Activated naive CD4-positive, alpha-beta T cell treated with anti-CD3 and anti-CD28 coated beads, Interleukin-2, amount 50 U/mL, for 72 hours (primary cell): ENCODE data around the gene SLC12A5. TPM values are rescaled to one million over a fixed set of nuclear protein-coding genes. Genes with fewer than 3 reads are reported as not detected.

ENCODE experiments used
- ATAC-seq, 2 donors: fragments of 150-1000 bp; cut with Tn5 transposase; 2 replicates each; pipeline ENCODE4 v1.10.0; 2021; ENCODE audit warnings: mild to moderate bottlenecking in 2 of 2, moderate library complexity in 2 of 2
- DNase-seq, 2 donors: peaks; one replicate each; pipeline ENCODE4 v3.0.0; 2021 to 2022; ENCODE audit warnings: low spot score in 2 of 2
- H3K27ac Mint-ChIP-seq, 2 donors: one replicate each; pipeline ENCODE4 v1.8.0; 2022; ENCODE audit warnings: mild to moderate bottlenecking in 2 of 2, mixed read lengths in 2 of 2
- H3K36me3 Mint-ChIP-seq, 2 donors: one replicate each; pipeline ENCODE4 v1.8.0; 2022; ENCODE audit warnings: mixed read lengths in 2 of 2
- H3K9me3 Mint-ChIP-seq, 2 donors: one replicate each; pipeline ENCODE4 v1.8.0; 2022; ENCODE audit warnings: mixed read lengths in 2 of 2
- total RNA-seq, 2 donors: library from RNA; stranded (reverse); gene quantifications; one replicate each; pipeline ENCODE4 v1.2.3, GENCODE V29; 2022

Gene SLC12A5
- total RNA-seq, 2 donors from 2014 or later = 0.34 to 0.66 TPM

DNA sequence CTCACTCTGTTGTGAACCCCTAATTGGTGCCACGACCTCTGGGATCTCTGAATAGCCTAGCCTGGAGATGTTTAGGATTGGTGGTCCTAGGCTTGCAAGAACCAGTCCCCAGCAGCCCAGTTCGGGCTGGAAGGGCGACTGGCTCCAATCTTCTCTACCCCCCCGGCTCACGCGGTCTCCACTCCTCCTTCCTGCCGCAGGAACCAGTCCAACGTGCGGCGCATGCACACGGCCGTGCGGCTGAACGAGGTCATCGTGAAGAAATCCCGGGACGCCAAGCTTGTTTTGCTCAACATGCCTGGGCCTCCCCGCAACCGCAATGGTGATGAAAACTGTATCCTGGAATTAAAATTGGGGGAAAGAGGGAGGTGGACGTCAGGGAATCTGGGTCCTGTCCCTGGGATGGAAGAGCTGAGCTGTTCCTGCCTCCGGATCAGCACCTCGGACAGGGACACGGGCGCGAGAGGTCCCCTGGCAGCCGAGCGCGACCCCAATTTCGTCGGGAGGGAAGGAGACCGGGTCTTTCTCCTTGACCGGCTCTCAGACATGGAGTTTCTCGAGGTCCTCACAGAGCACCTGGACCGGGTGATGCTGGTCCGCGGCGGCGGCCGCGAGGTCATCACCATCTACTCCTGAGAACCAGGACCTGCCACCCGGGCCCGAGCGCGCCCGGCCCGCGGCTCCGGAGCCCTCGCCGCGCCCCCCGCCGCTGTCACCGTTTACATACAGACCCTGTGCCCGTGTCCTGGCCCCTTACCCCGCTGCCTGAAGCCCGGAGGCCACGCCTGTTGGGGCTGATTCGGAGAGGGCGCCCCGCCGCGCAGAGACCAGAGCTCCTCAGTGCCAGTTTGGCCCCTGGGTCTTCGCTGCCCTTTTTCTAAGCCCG is 28.2 kb downstream of the SLC12A5 start:
- H3K27ac Mint-ChIP-seq = no peak overlapping the region
- no peaks in the 10 kb centered on the region for H3K9me3 Mint-ChIP-seq
- no peak for DNase-seq
- peaks cover 24 to 27% of the 10 kb centered on the region in 2 donors for H3K36me3 Mint-ChIP-seq
- ATAC-seq = no peak

DNA sequence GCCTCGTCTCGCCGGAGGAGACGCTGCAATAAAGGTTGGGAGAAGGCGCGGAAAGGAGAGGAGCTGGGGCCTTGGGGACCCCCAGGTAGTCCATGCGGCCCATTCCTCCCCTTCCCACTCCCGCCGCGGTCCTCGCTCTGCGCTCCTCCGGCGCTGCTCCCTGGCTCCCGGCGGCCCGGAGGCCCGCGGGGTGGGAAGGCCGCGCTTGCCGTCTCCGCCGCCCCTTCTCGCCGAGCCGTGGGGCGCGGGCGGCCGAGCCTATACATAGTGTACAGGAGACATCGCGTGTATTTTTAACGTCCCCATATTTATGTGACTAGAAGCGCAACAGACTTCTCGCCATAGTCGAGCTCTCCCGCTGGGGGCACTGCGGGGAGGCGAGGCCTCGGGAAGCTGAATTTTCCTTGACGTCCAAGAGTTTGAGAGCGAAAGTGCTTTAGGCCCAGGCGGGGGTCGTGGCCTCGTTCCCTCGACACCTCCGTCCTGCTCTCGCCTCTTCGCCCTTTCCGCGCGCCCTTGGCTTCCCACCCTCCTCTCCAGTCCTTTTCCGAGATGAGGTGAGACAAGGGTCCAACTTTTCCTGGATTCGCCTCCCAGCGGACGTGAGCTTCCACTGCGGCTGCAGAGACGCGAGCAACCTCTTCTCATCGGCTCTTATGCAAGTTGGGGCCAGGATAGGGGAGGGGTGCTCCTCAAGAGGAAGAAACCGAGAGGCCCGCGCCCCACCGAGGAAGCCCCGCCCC is 29.0 kb downstream of the SLC12A5 start:
- H3K36me3 Mint-ChIP-seq = peaks cover 32 to 34% of the 10 kb centered on the region in 2 donors

DNA sequence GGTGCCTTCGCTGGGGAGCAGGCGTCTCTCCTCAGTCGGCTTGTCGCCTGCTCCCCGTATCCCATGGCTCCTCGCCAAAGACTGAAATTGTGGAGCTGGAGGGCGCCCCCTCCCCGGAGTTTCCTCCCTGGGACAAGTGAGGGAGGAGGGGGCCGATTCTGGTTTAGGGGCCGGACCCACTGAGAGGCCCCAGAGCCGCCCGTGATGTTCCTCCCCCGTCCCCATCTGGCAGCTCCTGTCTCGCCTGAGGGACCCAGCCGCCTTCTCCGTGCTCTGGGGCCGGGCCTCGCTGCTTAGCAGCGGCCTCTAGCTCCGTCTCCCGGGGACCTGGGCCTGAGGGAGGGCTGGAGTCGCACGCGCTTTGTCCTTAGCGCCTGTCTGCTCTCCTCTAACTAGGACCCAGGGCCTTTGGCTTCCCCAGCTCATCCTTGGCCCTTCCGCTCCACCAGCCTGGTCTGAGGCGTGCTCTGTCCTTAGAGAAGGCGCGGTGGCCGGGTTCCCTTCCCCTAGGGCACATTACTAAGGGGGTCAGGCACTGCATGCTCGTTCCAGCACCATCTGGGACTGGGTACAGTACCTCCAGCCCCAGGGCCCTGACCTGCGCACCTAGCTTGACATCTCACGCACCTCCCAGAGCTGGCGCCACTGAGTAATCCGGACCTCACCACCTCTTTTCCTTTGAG is 29.7 kb downstream of the SLC12A5 start:
- H3K9me3 Mint-ChIP-seq = no peaks in the 10 kb centered on the region
- H3K27ac Mint-ChIP-seq = no peak overlapping the region
- DNase-seq (no peak), ATAC-seq (peak in 1 of 2 donors; percentile 24)
- H3K36me3 Mint-ChIP-seq = peaks cover 39% of the 10 kb centered on the region in 2 donors

More for the DNA sequence above, 29.0 kb downstream of the SLC12A5 start:
- Mint-ChIP-seq H3K9me3 (no peaks in the 10 kb centered on the region), H3K27ac (no peak overlapping the region)
- peak in 1 of 2 donors; percentile 38 for ATAC-seq
- DNase-seq = no peak

DNA sequence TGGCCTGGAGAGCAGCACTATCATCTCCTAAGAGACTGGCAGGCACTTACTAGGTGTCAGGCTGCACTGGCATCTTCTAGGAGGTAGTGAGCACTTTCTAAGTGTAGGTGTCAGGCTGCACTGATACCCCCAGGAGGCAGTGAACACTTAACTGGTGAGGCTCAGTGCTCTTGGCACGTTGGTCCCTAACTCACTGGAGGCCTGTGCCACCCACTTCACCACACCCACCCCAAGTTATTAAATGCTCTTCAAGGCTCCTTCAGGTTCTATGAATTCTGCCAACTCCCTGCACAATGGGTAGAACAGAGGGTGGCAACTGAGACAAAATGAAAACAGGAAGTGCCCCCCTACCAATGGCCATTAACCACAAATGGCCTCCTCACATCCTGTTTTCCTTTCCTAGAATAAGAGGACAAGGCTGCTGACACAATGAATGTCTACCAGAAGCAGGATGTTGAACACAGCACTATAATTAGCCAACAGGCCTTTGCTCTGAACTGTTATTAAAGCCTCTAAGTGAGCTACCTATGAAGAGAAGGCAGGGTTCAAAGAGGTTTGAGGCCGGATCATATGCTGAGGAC is 31.4 kb downstream of the SLC12A5 start:
- Mint-ChIP-seq H3K36me3 (peaks cover 55% of the 10 kb centered on the region in 2 donors), H3K27ac (no peak overlapping the region), H3K9me3 (no peaks in the 10 kb centered on the region)
- ATAC-seq (no peak), DNase-seq (no peak)

DNA sequence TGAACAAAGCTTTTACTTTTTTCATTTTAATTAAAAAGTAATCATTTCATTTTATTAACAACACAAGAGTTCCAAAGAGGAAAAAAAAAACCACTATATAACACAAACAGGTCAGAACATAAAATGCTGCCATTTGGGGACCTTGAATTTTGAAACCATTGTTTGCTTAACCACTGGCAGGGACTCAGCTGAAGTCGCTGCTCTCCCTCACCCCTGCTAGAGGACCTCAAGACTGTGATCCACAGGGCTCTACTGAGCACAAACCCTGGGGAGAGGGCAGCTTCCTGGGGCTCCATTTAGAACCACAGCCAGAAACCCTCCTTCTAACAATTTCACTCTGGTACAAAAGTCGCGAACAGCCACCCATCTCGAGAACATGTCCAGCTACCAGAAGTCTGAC is 32.0 kb downstream of the SLC12A5 start:
- Mint-ChIP-seq H3K27ac (peak overlapping the region in 1 of 2 donors; percentile 6), H3K36me3 (peaks cover 61% of the 10 kb centered on the region in 2 donors)
- ATAC-seq = no peak

DNA sequence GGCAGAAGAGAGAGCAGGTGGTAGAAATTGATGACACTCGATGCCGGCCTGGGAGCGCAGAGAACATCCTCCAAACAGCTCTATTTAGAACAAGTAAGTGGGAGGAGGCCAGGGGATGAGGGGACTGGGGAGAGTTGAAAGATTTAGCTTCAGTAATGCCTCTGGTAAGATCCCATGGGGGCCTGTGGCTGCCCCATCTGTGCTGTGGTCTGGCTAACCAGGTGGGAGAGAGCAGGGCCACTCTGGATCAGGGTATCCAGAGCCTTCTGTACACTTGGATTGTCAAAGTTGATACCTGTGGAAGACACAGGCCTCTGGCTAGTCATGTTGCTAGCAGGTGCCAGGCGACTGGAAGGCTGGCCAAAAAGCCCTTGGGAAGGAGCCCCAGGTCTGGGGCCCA is 33.1 kb downstream of the SLC12A5 start:
- ATAC-seq (no peak), DNase-seq (no peak)
- Mint-ChIP-seq H3K9me3 (no peaks in the 10 kb centered on the region), H3K36me3 (peaks cover 59 to 61% of the 10 kb centered on the region in 2 donors), H3K27ac (no peak overlapping the region)

More for the DNA sequence above, 32.0 kb downstream of the SLC12A5 start:
- H3K9me3 Mint-ChIP-seq = no peaks in the 10 kb centered on the region
- DNase-seq = no peak

DNA sequence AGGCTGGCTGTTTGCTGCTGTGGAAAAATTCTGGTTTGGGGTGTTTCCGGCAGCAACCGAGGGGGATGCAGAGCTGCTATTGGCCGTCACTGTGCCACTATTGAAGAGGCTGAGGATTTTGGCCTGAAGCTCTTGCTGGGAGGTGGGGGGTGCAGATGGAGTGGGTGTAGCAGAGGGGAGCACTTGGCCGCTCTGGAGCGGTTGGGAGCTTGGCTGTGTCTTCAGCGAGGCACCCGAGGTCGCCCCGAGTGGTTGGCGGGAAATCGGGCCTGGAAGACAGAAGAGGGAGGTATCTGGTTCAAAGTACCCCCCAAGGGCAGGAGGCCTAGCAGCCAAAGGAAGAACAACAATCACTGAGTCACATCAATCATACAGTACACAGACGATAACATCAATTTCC is 33.6 kb downstream of the SLC12A5 start:
- DNase-seq = no peak
- Mint-ChIP-seq H3K9me3 (no peaks in the 10 kb centered on the region), H3K27ac (peak overlapping the region in 1 of 2 donors; percentile 17), H3K36me3 (peaks cover 59 to 61% of the 10 kb centered on the region in 2 donors)
- ATAC-seq = no peak

DNA sequence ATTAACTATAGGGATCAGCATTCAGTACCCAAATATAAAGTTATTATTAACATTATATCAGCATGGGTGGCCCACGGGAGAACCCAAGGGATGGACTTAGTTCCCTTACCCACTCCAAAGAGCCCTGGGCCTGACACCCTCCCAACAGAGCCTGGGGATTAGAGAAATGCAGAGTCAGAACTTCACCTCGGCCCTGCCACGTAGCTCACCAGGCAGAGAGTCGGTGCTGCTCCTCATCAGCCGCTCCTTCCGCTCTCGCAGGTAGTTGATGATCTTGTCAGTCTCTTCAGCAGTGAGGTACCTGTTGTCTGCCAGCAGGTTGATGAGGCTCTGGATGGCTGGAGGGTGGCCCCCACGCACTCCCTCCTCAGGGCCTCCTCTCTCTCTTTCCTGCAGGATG is 34.1 kb downstream of the SLC12A5 start:
- peaks cover 59 to 61% of the 10 kb centered on the region in 2 donors for H3K36me3 Mint-ChIP-seq
- H3K27ac Mint-ChIP-seq = peak overlapping the region; percentile 31 to 66
- no peaks in the 10 kb centered on the region for H3K9me3 Mint-ChIP-seq
- ATAC-seq = no peak
- DNase-seq = no peak

DNA sequence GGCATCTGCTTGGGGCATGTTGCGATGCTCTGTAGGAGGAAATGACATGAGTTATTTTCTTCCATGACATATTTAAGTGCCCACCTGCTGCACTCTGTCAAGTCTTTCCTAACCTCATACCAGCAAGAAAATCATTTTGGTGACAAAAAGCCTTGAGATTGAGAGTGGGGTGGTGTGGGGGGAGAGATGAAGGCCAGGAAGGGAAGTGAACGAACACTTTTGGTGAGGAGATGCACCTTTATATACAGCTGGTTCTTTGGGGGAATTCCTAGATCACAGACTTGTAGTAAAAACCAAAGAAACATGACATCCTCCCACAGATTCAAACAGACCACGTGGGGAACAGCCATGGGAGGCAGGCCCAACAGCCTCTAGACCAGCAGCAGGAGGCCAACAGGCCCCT is 34.6 kb downstream of the SLC12A5 start:
- H3K27ac Mint-ChIP-seq = peak overlapping the region; percentile 31 to 66
- ATAC-seq (peak; percentile 60 to 75), DNase-seq (no peak)

DNA sequence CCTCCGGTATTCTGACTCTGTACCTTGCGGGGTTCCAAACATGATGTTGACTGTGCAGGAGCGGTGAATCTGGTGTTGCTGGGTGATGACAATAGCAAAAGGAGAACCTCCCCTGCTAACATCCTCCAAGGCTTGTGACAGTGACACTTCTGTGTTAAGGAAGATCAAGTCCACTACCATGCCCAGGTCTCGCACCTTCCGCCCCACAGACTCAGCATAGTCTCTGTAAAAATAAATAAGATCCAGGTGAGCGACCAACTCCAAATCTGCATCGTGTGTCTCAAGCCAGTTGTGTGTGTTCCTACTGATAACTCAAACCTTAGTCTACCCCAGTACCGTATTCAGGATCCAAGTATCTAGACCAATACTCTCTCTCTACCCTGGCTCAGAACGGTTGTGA is 36.0 kb downstream of the SLC12A5 start:
- Mint-ChIP-seq H3K36me3 (peaks cover 58 to 64% of the 10 kb centered on the region in 2 donors), H3K27ac (peak overlapping the region in 1 of 2 donors; percentile 1), H3K9me3 (no peaks in the 10 kb centered on the region)
- ATAC-seq (no peak), DNase-seq (no peak)

More for the DNA sequence above, 34.6 kb downstream of the SLC12A5 start:
- Mint-ChIP-seq H3K9me3 (no peaks in the 10 kb centered on the region), H3K36me3 (peaks cover 59 to 61% of the 10 kb centered on the region in 2 donors)

DNA sequence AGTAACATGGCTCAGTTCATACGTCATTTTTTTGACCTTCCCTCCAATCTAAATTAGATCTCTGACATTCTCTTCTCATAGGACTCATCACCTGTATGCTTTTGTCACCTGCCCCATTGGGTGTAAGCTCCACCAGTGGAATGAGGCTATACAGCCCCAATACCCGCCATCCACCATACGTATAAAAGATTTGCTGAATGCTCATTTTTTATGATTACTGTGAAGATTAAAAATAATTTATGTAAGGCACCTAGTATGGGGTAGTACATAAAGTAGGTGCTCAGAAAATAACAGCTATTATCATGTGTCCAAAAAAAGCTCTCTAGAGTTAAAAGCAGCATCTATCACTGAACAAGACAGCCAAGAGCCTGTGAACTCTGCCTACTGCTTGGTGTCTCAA is 36.7 kb downstream of the SLC12A5 start:
- Mint-ChIP-seq H3K36me3 (peaks cover 51 to 57% of the 10 kb centered on the region in 2 donors), H3K27ac (peak overlapping the region in 1 of 2 donors; percentile 6)

DNA sequence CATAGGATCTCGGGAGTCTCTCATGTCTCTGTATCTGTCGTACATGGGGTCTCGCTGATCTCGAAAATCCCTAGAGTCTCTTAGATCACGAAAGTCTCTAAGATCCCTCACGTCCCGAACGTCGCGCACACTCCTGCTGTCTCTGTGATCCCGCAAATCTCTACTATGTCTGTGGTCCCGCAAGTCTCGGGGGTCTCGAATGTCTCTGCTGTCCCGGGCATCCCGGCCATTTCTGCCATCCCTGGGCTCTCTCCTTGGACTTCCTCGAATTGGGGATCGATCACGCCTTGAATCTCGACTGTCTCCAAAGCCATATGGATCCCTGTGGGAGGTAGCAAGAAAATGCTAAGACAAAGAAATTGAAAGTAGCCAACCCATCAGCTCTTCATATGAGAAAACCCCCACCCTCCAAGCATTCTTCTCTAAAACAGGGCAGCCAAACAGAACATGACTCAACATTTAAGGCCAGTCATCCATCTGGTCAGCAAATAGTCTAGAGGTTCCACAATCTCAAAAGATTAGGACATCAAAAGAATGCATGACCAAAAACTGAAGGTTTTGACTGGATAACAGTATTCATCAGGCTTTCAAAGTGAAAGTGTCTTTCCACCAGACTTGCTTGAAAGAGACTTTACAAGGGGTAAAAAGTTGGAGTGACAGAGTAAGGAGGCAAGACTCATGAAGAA is 41.3 kb downstream of the SLC12A5 start:
- ATAC-seq (no peak), DNase-seq (no peak)
- H3K9me3 Mint-ChIP-seq = no peaks in the 10 kb centered on the region
- no peak overlapping the region for H3K27ac Mint-ChIP-seq
- peaks cover 9 to 12% of the 10 kb centered on the region in 2 donors for H3K36me3 Mint-ChIP-seq

More for the DNA sequence above, 36.7 kb downstream of the SLC12A5 start:
- no peak for ATAC-seq
- H3K9me3 Mint-ChIP-seq = no peaks in the 10 kb centered on the region
- DNase-seq = no peak

DNA sequence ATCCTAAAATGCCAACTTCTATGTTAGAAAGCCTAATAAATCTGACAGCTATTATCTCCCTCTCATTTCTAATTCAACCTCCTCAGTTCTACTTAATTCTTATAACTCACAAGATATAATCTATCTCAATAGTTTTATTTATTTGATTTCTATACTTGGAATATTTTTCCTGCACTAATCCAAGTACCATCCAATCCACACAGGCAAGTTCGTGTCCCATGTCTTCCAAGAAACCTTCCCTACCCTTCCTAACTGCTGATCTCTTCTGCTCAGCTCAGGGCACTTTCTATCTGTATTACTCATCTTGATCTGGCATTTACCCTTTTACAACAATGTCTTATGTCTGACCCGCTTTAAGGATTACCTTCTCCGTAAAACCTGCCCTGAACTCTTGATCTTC is 42.6 kb downstream of the SLC12A5 start:
- ATAC-seq = no peak
- H3K9me3 Mint-ChIP-seq = no peaks in the 10 kb centered on the region
- peaks cover 0 to 6% of the 10 kb centered on the region in 2 donors for H3K36me3 Mint-ChIP-seq
- no peak overlapping the region for H3K27ac Mint-ChIP-seq
- DNase-seq = no peak

DNA sequence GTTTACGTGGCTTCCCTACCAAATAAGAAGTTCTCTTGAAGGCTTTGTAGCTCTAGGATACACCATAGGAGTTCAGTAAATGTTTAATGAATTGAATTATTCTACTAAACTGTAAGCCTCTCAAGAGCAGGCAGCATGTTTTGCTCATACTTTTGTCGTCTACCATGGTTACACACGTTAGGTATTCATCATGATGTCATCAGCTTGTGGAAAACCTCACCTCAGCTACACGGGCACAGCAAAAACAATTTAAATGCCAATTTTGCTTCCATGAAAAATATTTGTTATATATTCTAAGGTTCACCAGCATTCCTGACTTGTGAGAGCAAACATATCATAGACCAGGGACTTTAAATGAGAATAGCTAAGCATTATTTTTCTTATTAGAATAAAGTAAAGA is 44.0 kb downstream of the SLC12A5 start:
- no peak for DNase-seq
- Mint-ChIP-seq H3K27ac (no peak overlapping the region), H3K9me3 (no peaks in the 10 kb centered on the region), H3K36me3 (peaks cover 0 to 6% of the 10 kb centered on the region in 2 donors)
- ATAC-seq = no peak

DNA sequence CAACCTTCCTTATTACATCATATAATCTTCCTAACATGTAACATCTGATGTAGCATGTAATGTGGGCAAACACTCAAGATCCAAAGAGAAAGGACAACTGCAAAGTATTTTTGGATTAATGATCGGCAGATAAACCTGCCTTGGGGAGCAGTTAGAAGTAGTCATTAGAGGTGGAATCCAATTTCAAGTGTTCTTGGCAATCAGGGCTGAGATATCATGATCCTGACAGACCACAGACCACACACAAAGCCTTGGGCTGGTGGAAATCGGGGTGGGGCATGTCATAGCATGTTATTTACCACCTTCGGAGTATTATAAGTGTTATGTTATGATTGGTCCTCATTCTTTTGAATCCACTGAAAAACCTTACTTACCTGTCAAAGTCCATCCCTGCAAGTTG is 44.4 kb downstream of the SLC12A5 start:
- Mint-ChIP-seq H3K36me3 (peaks cover 0 to 6% of the 10 kb centered on the region in 2 donors), H3K9me3 (no peaks in the 10 kb centered on the region), H3K27ac (no peak overlapping the region)
- no peak for ATAC-seq
- no peak for DNase-seq

DNA sequence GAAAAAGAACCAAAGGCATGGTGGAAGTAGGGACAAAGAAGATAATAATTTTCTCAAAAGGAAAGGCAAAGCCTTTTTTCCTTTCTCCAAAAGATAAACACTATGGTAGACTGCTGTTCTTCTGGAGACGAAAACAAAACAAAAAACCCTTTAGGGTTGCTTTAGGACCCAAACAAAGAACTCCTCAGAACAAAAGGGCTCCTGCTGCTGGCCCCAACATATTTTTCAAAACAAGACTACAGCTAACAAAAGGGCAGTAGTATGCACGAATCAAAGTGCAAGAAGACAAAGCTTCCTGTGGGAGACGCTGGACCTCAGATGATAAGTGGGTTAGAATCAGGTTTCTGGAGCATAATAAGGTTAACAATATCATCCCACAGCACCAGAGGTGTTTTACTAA is 45.0 kb downstream of the SLC12A5 start:
- Mint-ChIP-seq H3K9me3 (no peaks in the 10 kb centered on the region), H3K27ac (no peak overlapping the region), H3K36me3 (peaks cover 0 to 4% of the 10 kb centered on the region in 2 donors)
- ATAC-seq (no peak), DNase-seq (no peak)
